Neutrophil (primary cell): ENCODE measurements around the gene OR51A4.

Source experiments
- H3K27ac ChIP-seq: fragments of 200-600 bp; sonication (generic); 2 replicates; pipeline ENCODE4 v1.5.1; 2016; ENCODE audit warnings: mild to moderate bottlenecking, moderate library complexity
- H3K27me3 ChIP-seq: fragments of 200-600 bp; sonication (generic); 2 replicates; pipeline ENCODE4 v1.6.0; 2016; ENCODE audit warnings: mild to moderate bottlenecking
- H3K36me3 ChIP-seq: fragments of 200-600 bp; sonication (generic); 2 replicates; pipeline ENCODE4 v1.5.1; 2017
- H3K4me1 ChIP-seq, 2 experiments: fragments of 200-600 bp in 1 of 2; sonication (generic) in 1 of 2; 1 replicate in 1 of 2; 2 replicates in 1 of 2; pipeline versions ENCODE4 v1.5.1 to v1.6.1; 2013 to 2016; ENCODE audit warnings: low read depth in 1 of 2, low read length in 1 of 2, mild to moderate bottlenecking in 1 of 2, moderate library complexity in 1 of 2; ENCODE audit not compliant: control insufficient read depth in 1 of 2, insufficient read depth in 1 of 2
- H3K4me3 ChIP-seq, 2 experiments: fragments of 200-600 bp in 1 of 2; sonication (generic) in 1 of 2; 1 replicate in 1 of 2; 2 replicates in 1 of 2; pipeline ENCODE4 v1.5.1; 2013 to 2016; ENCODE audit warnings: low read depth in 1 of 2, low read length in 1 of 2, mild to moderate bottlenecking in 1 of 2, moderate library complexity in 1 of 2
- H3K9me3 ChIP-seq: fragments of 200-600 bp; sonication (generic); 2 replicates; pipeline ENCODE4 v1.5.1; 2016
- CTCF ChIP-seq: fragments of 200-600 bp; sonication (generic); IDR thresholded peaks from 2 replicates; pipeline ENCODE4 v1.5.1; 2016; ENCODE audit warnings: antibody characterized with exemption

The OR51A4 gene

GRCh38 chr11:4947505-4947904 lies at the start of gene OR51A4:
TSS of gene OR51A4 (minus strand) at chr11:4947605. CDS start at chr11:4947100, 505 bp downstream.
- Histone ChIP-seq H3K4me1 (no peaks in the 10 kb centered on the region), H3K9me3 (no peaks in the 10 kb centered on the region), H3K27ac (no peak within 1 kb of the TSS), H3K27me3 (no peaks in the 10 kb centered on the region), H3K36me3 (no peaks in the 10 kb centered on the region), H3K4me3 (no peak within 1 kb of the TSS)
- TF ChIP-seq CTCF: no peak

- H3K27ac ChIP-seq: no peak within 1 kb of the TSS
- H3K9me3 ChIP-seq: no peaks in the 10 kb centered on the region
- no peak within 1 kb of the TSS for H3K4me3 ChIP-seq
- H3K4me1 ChIP-seq: no peaks in the 10 kb centered on the region
- no peaks in the 10 kb centered on the region for H3K27me3 ChIP-seq
- TF ChIP-seq CTCF: no peak
- no peaks in the 10 kb centered on the region for H3K36me3 ChIP-seq
These were observed 47.1 kb upstream of the OR51A4 start, which contains the start of gene OR51L1 for GRCh38 chr11:4994551-4994950. TSS of gene OR51L1 (plus strand) at chr11:4994851. CDS start at chr11:4998983, 4,132 bp downstream.

- Histone ChIP-seq H3K27me3 (no peaks in the 10 kb centered on the region), H3K27ac (no peak overlapping the region), H3K4me1 (no peaks in the 10 kb centered on the region), H3K9me3 (no peaks in the 10 kb centered on the region), H3K36me3 (no peaks in the 10 kb centered on the region), H3K4me3 (no peak overlapping the region)
- no peak for TF ChIP-seq CTCF
These were observed 43.7 kb upstream of the OR51A4 start for GRCh38 chr11:4991060-4991459.

- Histone ChIP-seq H3K36me3 (no peaks in the 10 kb centered on the region), H3K4me3 (no peak overlapping the region), H3K27ac (no peak overlapping the region), H3K4me1 (no peaks in the 10 kb centered on the region), H3K9me3 (no peaks in the 10 kb centered on the region), H3K27me3 (no peaks in the 10 kb centered on the region)
- no peak for TF ChIP-seq CTCF
These were observed 36.4 kb upstream of the OR51A4 start for GRCh38 chr11:4983841-4984240.

- no peaks in the 10 kb centered on the region for H3K36me3 ChIP-seq
- H3K4me3 ChIP-seq: no peak overlapping the region
- no peaks in the 10 kb centered on the region for H3K27me3 ChIP-seq
- H3K4me1 ChIP-seq: no peaks in the 10 kb centered on the region
- no peak overlapping the region for H3K27ac ChIP-seq
- no peak for TF ChIP-seq CTCF
- H3K9me3 ChIP-seq: no peaks in the 10 kb centered on the region
These were observed 35.3 kb upstream of the OR51A4 start for GRCh38 chr11:4982678-4983077.

- Histone ChIP-seq H3K27ac (no peak overlapping the region), H3K4me3 (no peak overlapping the region), H3K9me3 (no peaks in the 10 kb centered on the region), H3K4me1 (no peaks in the 10 kb centered on the region), H3K36me3 (no peaks in the 10 kb centered on the region), H3K27me3 (no peaks in the 10 kb centered on the region)
- no peak for TF ChIP-seq CTCF
These were observed 31.6 kb upstream of the OR51A4 start for GRCh38 chr11:4979036-4979435.
